Measurements from ENCODE around the gene AKAP8. TPM values are rescaled to one million over a fixed set of nuclear protein-coding genes. Genes with fewer than 3 reads are reported as not detected.

AKAP8 gene
- total and polyA plus RNA-seq, 4 donors = 10.1 to 29.1 (median 21.3) TPM

GRCh38 chr19:15404780-15405211 lies 25.2 kb upstream of the AKAP8 start:
- Histone ChIP-seq H3K4me3 (ENCODE audit: low read depth, low read length) (no peak overlapping the region), H3K27me3 (ENCODE audit: control insufficient read depth, insufficient read depth, low read length) (no peaks in the 10 kb centered on the region), H3K36me3 (ENCODE audit: control insufficient read depth, insufficient read depth, low read length) (peaks cover 65% of the 10 kb centered on the region), H3K27ac (ENCODE audit: low read depth, low read length) (peak overlapping the region; percentile 33), H3K4me1 (ENCODE audit: control insufficient read depth, insufficient read depth, low read length) (peaks cover 47% of the 10 kb centered on the region), H3K9me3 (ENCODE audit: control insufficient read depth, insufficient read depth, low read length) (no peaks in the 10 kb centered on the region)
- peak in 2 of 6 donors; percentile 16 to 53 for DNase-seq (ENCODE audit: low read depth in 4 of 6, low spot score in 6 of 6)
- WGBS (ENCODE audit: insufficient coverage) = 20% methylated on average over 3 of the region's 3 CpGs

GRCh38 chr19:15404097-15404779 lies 24.7 kb upstream of the AKAP8 start:
- H3K4me1 ChIP-seq (ENCODE audit: control insufficient read depth, insufficient read depth, low read length) = peaks cover 43% of the 10 kb centered on the region
- H3K36me3 ChIP-seq (ENCODE audit: control insufficient read depth, insufficient read depth, low read length) = peaks cover 65% of the 10 kb centered on the region
- no peak for DNase-seq (ENCODE audit: low read depth in 4 of 6, low spot score in 6 of 6)
- 89% methylated on average over 6 of the region's 7 CpGs for WGBS (ENCODE audit: insufficient coverage)
- H3K4me3 ChIP-seq (ENCODE audit: low read depth, low read length) = no peak overlapping the region
- no peaks in the 10 kb centered on the region for H3K27me3 ChIP-seq (ENCODE audit: control insufficient read depth, insufficient read depth, low read length)
- peak overlapping the region; percentile 33 for H3K27ac ChIP-seq (ENCODE audit: low read depth, low read length)
- H3K9me3 ChIP-seq (ENCODE audit: control insufficient read depth, insufficient read depth, low read length) = no peaks in the 10 kb centered on the region

- DNase-seq (ENCODE audit: low read depth in 4 of 6, low spot score in 6 of 6) = no peak
- Histone ChIP-seq H3K27me3 (ENCODE audit: control insufficient read depth, insufficient read depth, low read length) (no peaks in the 10 kb centered on the region), H3K4me1 (ENCODE audit: control insufficient read depth, insufficient read depth, low read length) (peaks cover 43% of the 10 kb centered on the region), H3K4me3 (ENCODE audit: low read depth, low read length) (no peak overlapping the region), H3K9me3 (ENCODE audit: control insufficient read depth, insufficient read depth, low read length) (no peaks in the 10 kb centered on the region), H3K36me3 (ENCODE audit: control insufficient read depth, insufficient read depth, low read length) (peaks cover 71% of the 10 kb centered on the region), H3K27ac (ENCODE audit: low read depth, low read length) (no peak overlapping the region)
- 92% methylated on average over 10 of the region's 10 CpGs for WGBS (ENCODE audit: insufficient coverage)
These were observed 23.6 kb upstream of the AKAP8 start for GRCh38 chr19:15403151-15403531.

- no peak for DNase-seq (ENCODE audit: low read depth in 4 of 6, low spot score in 6 of 6)
- Histone ChIP-seq H3K4me1 (ENCODE audit: control insufficient read depth, insufficient read depth, low read length) (peaks cover 43% of the 10 kb centered on the region), H3K27me3 (ENCODE audit: control insufficient read depth, insufficient read depth, low read length) (no peaks in the 10 kb centered on the region), H3K4me3 (ENCODE audit: low read depth, low read length) (no peak overlapping the region), H3K9me3 (ENCODE audit: control insufficient read depth, insufficient read depth, low read length) (no peaks in the 10 kb centered on the region), H3K27ac (ENCODE audit: low read depth, low read length) (no peak overlapping the region), H3K36me3 (ENCODE audit: control insufficient read depth, insufficient read depth, low read length) (peaks cover 77% of the 10 kb centered on the region)
- WGBS (ENCODE audit: insufficient coverage) = 93% methylated on average over 12 of the region's 15 CpGs
These were observed 23.0 kb upstream of the AKAP8 start for GRCh38 chr19:15402411-15403150.

GRCh38 chr19:15401397-15401710 lies 21.8 kb upstream of the AKAP8 start:
- Histone ChIP-seq H3K27me3 (ENCODE audit: control insufficient read depth, insufficient read depth, low read length) (no peaks in the 10 kb centered on the region), H3K4me1 (ENCODE audit: control insufficient read depth, insufficient read depth, low read length) (peaks cover 43% of the 10 kb centered on the region), H3K27ac (ENCODE audit: low read depth, low read length) (no peak overlapping the region), H3K9me3 (ENCODE audit: control insufficient read depth, insufficient read depth, low read length) (no peaks in the 10 kb centered on the region), H3K4me3 (ENCODE audit: low read depth, low read length) (no peak overlapping the region), H3K36me3 (ENCODE audit: control insufficient read depth, insufficient read depth, low read length) (peaks cover 87% of the 10 kb centered on the region)
- WGBS (ENCODE audit: insufficient coverage) = 94% methylated on average over 17 of the region's 17 CpGs
- no peak for DNase-seq (ENCODE audit: low read depth in 4 of 6, low spot score in 6 of 6)

GRCh38 chr19:15400521-15401396 lies 21.2 kb upstream of the AKAP8 start:
- H3K9me3 ChIP-seq (ENCODE audit: control insufficient read depth, insufficient read depth, low read length) = no peaks in the 10 kb centered on the region
- peaks cover 40% of the 10 kb centered on the region for H3K4me1 ChIP-seq (ENCODE audit: control insufficient read depth, insufficient read depth, low read length)
- H3K27me3 ChIP-seq (ENCODE audit: control insufficient read depth, insufficient read depth, low read length) = no peaks in the 10 kb centered on the region
- no peak overlapping the region for H3K27ac ChIP-seq (ENCODE audit: low read depth, low read length)
- 91% methylated on average over 27 of the region's 29 CpGs for WGBS (ENCODE audit: insufficient coverage)
- H3K4me3 ChIP-seq (ENCODE audit: low read depth, low read length) = no peak overlapping the region
- DNase-seq (ENCODE audit: low read depth in 4 of 6, low spot score in 6 of 6) = no peak
- H3K36me3 ChIP-seq (ENCODE audit: control insufficient read depth, insufficient read depth, low read length) = peaks cover 89% of the 10 kb centered on the region

GRCh38 chr19:15399635-15400034 lies 20.0 kb upstream of the AKAP8 start:
- Histone ChIP-seq H3K27ac (ENCODE audit: low read depth, low read length) (no peak overlapping the region), H3K36me3 (ENCODE audit: control insufficient read depth, insufficient read depth, low read length) (peaks cover 92% of the 10 kb centered on the region), H3K9me3 (ENCODE audit: control insufficient read depth, insufficient read depth, low read length) (no peaks in the 10 kb centered on the region), H3K4me3 (ENCODE audit: low read depth, low read length) (no peak overlapping the region), H3K4me1 (ENCODE audit: control insufficient read depth, insufficient read depth, low read length) (peaks cover 29% of the 10 kb centered on the region), H3K27me3 (ENCODE audit: control insufficient read depth, insufficient read depth, low read length) (no peaks in the 10 kb centered on the region)
- DNase-seq (ENCODE audit: low read depth in 4 of 6, low spot score in 6 of 6) = no peak
- 97% methylated on average over 12 of the region's 14 CpGs for WGBS (ENCODE audit: insufficient coverage)

- H3K4me1 ChIP-seq (ENCODE audit: control insufficient read depth, insufficient read depth, low read length) = peaks cover 24% of the 10 kb centered on the region
- H3K36me3 ChIP-seq (ENCODE audit: control insufficient read depth, insufficient read depth, low read length) = peaks cover 94% of the 10 kb centered on the region
- no peak for DNase-seq (ENCODE audit: low read depth in 4 of 6, low spot score in 6 of 6)
- H3K27me3 ChIP-seq (ENCODE audit: control insufficient read depth, insufficient read depth, low read length) = no peaks in the 10 kb centered on the region
- H3K27ac ChIP-seq (ENCODE audit: low read depth, low read length) = no peak overlapping the region
- H3K9me3 ChIP-seq (ENCODE audit: control insufficient read depth, insufficient read depth, low read length) = no peaks in the 10 kb centered on the region
- 97% methylated on average over 8 of the region's 8 CpGs for WGBS (ENCODE audit: insufficient coverage)
- no peak overlapping the region for H3K4me3 ChIP-seq (ENCODE audit: low read depth, low read length)
These were observed 19.6 kb upstream of the AKAP8 start for GRCh38 chr19:15399234-15399515.

GRCh38 chr19:15398501-15399233 lies 19.1 kb upstream of the AKAP8 start:
- peaks cover 90% of the 10 kb centered on the region for H3K36me3 ChIP-seq (ENCODE audit: control insufficient read depth, insufficient read depth, low read length)
- H3K4me3 ChIP-seq (ENCODE audit: low read depth, low read length) = no peak overlapping the region
- no peaks in the 10 kb centered on the region for H3K27me3 ChIP-seq (ENCODE audit: control insufficient read depth, insufficient read depth, low read length)
- H3K9me3 ChIP-seq (ENCODE audit: control insufficient read depth, insufficient read depth, low read length) = no peaks in the 10 kb centered on the region
- WGBS (ENCODE audit: insufficient coverage) = 91% methylated on average over 50 of the region's 50 CpGs
- DNase-seq (ENCODE audit: low read depth in 4 of 6, low spot score in 6 of 6) = no peak
- H3K4me1 ChIP-seq (ENCODE audit: control insufficient read depth, insufficient read depth, low read length) = peaks cover 19% of the 10 kb centered on the region
- H3K27ac ChIP-seq (ENCODE audit: low read depth, low read length) = no peak overlapping the region
